ENCODE measurements around the gene ANKRD44.

ANKRD44 gene

GRCh38 chr2:197264332-197264731 is 46.2 kb downstream of the ANKRD44 start:
- Mint-ChIP-seq H3K4me3 (peak overlapping the region; percentile 66), H3K27ac (peak overlapping the region; percentile 98), H3K36me3 (peaks cover 12% of the 10 kb centered on the region), H3K27me3 (no peaks in the 10 kb centered on the region), H3K9me3 (no peaks in the 10 kb centered on the region), H3K4me1 (peaks cover 92% of the 10 kb centered on the region)

GRCh38 chr2:197263077-197263476 is 47.5 kb downstream of the ANKRD44 start:
- Mint-ChIP-seq H3K36me3 (peaks cover 15% of the 10 kb centered on the region), H3K4me1 (peaks cover 91% of the 10 kb centered on the region), H3K4me3 (peak overlapping the region; percentile 66), H3K27me3 (no peaks in the 10 kb centered on the region), H3K27ac (peak overlapping the region; percentile 98), H3K9me3 (no peaks in the 10 kb centered on the region)

DNA sequence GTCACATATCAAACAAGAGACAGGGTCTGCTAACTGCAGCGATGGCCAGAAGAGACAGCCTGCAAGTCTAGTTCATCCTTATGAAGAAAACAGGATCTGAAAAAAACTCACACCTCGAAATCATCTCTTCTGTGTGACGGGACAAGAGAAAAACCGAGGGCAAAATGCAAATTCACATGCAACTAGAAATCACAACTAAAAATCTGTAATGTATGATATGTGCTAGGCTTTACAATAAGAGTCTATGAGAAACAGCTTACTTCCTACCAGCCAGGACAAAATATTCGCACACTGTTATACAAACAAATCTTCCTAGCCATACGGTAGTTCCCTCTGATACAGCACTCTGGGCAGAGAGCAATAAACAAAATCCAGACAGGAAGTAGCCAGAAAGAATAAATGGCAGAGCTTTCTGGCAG is 48.8 kb downstream of the ANKRD44 start:
- Mint-ChIP-seq H3K9me3 (no peaks in the 10 kb centered on the region), H3K36me3 (peaks cover 10% of the 10 kb centered on the region)

GRCh38 chr2:197259470-197259999 is 51.0 kb downstream of the ANKRD44 start:
- Mint-ChIP-seq H3K36me3 (peaks cover 10% of the 10 kb centered on the region), H3K9me3 (no peaks in the 10 kb centered on the region), H3K27me3 (no peaks in the 10 kb centered on the region), H3K27ac (peak overlapping the region; percentile 87), H3K4me1 (peaks cover 88% of the 10 kb centered on the region), H3K4me3 (peak overlapping the region; percentile 15)

More for the DNA sequence above, 48.8 kb downstream of the ANKRD44 start:
- Mint-ChIP-seq H3K27ac (peak overlapping the region; percentile 98), H3K27me3 (no peaks in the 10 kb centered on the region), H3K4me3 (peak overlapping the region; percentile 85), H3K4me1 (peaks cover 88% of the 10 kb centered on the region)

DNA sequence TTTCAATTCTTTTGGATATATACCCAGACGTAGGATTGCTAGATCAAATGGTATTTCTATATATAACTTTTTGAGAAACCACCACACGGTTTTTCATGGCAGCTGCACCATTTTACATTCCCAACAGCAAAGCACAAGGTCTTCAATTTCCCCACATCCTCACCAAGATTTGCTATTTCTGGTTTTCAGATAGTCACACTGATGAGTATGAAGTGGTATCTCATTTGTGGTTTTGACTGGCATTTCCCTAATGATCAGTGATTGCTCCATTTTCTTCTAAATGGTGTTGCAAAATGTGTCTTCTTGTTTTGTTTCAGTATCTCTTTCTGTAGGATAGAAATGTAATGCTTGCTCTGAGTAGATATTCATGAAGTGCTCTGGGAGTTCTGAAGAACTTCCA is 52.0 kb downstream of the ANKRD44 start:
- no peaks in the 10 kb centered on the region for H3K9me3 Mint-ChIP-seq
- peaks cover 10% of the 10 kb centered on the region for H3K36me3 Mint-ChIP-seq
- peak overlapping the region; percentile 87 for H3K27ac Mint-ChIP-seq
- H3K4me1 Mint-ChIP-seq = peaks cover 88% of the 10 kb centered on the region
- no peaks in the 10 kb centered on the region for H3K27me3 Mint-ChIP-seq
- H3K4me3 Mint-ChIP-seq = peak overlapping the region; percentile 81

GRCh38 chr2:197256547-197257170 is 53.9 kb downstream of the ANKRD44 start:
- no peaks in the 10 kb centered on the region for H3K27me3 Mint-ChIP-seq

DNA sequence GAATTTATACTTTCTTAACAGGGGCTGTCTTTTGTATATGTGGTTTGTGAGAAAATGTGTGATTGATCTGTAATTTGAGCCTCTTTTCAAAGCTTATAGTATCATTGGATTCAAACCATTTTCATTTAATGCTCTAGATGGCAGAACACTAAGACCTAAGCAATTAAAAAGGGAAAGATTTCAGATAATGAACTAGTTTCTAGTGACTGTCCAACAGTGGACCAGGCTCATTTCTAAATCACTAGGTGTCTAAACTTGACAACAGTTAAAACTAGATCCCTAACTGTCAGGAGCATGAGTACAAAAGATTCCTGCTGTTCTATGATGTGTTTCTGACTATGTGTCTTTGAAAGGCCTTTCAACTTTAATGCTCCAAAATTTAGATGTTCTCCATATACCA is 54.6 kb downstream of the ANKRD44 start:
- Mint-ChIP-seq H3K9me3 (no peaks in the 10 kb centered on the region), H3K4me1 (peaks cover 86% of the 10 kb centered on the region), H3K36me3 (peaks cover 6% of the 10 kb centered on the region)

More at GRCh38 chr2:197256547-197257170, 53.9 kb downstream of the ANKRD44 start:
- H3K36me3 Mint-ChIP-seq = peaks cover 6% of the 10 kb centered on the region
- H3K27ac Mint-ChIP-seq = peak overlapping the region; percentile 100
- H3K4me3 Mint-ChIP-seq = peak overlapping the region; percentile 89
- H3K4me1 Mint-ChIP-seq = peaks cover 86% of the 10 kb centered on the region
- no peaks in the 10 kb centered on the region for H3K9me3 Mint-ChIP-seq

GRCh38 chr2:197255543-197255942 is 55.0 kb downstream of the ANKRD44 start:
- H3K9me3 Mint-ChIP-seq = no peaks in the 10 kb centered on the region
- H3K27me3 Mint-ChIP-seq = no peaks in the 10 kb centered on the region
- H3K4me3 Mint-ChIP-seq = peak overlapping the region; percentile 89
- H3K36me3 Mint-ChIP-seq = peaks cover 6% of the 10 kb centered on the region
- peaks cover 89% of the 10 kb centered on the region for H3K4me1 Mint-ChIP-seq
- peak overlapping the region; percentile 100 for H3K27ac Mint-ChIP-seq

More for the DNA sequence above, 54.6 kb downstream of the ANKRD44 start:
- H3K27me3 Mint-ChIP-seq = no peaks in the 10 kb centered on the region
- peak overlapping the region; percentile 100 for H3K27ac Mint-ChIP-seq
- H3K4me3 Mint-ChIP-seq = peak overlapping the region; percentile 89

DNA sequence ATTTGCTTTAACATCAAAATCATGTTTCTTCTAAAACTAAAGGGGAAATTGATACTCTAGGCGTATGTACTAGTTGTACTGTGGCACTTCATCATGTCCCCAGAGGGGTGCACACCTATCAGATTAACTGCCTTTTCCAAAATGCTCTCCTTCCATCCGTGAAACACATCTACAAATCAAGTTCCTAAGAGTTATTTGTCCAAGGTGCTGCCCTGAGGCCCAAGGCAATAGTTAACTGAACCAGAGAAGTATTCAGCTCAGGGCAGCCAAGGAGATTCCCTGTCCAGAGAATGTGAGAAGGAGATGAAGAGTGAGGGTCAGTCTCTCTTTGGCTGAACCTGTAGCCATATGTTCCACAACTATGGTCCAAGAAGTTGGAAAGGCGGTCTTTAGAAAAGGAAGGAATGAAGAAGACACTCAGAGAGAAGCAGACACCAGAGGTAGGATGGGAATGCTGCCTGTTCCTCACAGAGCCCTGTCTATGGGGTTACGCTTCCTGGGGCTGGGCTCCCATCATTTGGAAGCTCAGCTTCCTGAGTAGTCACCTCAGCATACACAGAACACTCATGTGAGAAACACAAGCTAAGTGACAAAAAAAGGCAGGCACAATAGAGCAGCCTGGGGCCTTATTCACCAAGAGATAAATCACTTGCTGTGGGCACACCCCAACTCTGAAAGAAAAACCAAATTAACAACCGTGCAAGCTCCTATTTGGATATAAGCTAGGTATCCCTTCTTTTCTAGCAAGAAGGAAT is 55.6 kb downstream of the ANKRD44 start:
- H3K9me3 Mint-ChIP-seq = no peaks in the 10 kb centered on the region
- peaks cover 92% of the 10 kb centered on the region for H3K4me1 Mint-ChIP-seq
- H3K4me3 Mint-ChIP-seq = peak overlapping the region; percentile 89
- H3K27me3 Mint-ChIP-seq = no peaks in the 10 kb centered on the region
- H3K36me3 Mint-ChIP-seq = peaks cover 4% of the 10 kb centered on the region
- peak overlapping the region; percentile 100 for H3K27ac Mint-ChIP-seq

GRCh38 chr2:197251576-197251975 is 59.0 kb downstream of the ANKRD44 start:
- H3K9me3 Mint-ChIP-seq = no peaks in the 10 kb centered on the region
- peak overlapping the region; percentile 95 for H3K27ac Mint-ChIP-seq

DNA sequence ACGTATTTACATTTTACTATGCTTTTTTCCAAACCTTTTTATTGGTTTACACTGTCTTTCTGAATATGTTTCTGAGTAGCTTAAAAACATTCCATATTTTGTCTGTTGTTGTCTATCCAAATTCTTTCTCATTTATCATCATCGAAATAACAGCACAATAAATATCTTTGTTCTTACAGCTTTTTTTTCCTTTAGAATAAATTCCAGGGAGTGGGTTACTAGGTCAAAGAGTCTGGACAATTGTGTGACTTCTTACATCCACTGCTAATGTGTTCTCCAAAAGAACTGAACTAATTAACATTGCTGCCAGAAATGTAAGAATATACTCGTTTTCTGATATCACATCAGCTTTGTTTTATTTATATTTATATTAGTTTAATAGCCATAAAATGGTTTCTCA is 59.4 kb downstream of the ANKRD44 start:
- peaks cover 95% of the 10 kb centered on the region for H3K4me1 Mint-ChIP-seq
- H3K27ac Mint-ChIP-seq = peak overlapping the region; percentile 95
- no peaks in the 10 kb centered on the region for H3K9me3 Mint-ChIP-seq
- H3K36me3 Mint-ChIP-seq = peaks cover 1% of the 10 kb centered on the region
- no peaks in the 10 kb centered on the region for H3K27me3 Mint-ChIP-seq
- H3K4me3 Mint-ChIP-seq = no peak overlapping the region

More at GRCh38 chr2:197251576-197251975, 59.0 kb downstream of the ANKRD44 start:
- Mint-ChIP-seq H3K36me3 (peaks cover 1% of the 10 kb centered on the region), H3K27me3 (no peaks in the 10 kb centered on the region), H3K4me3 (no peak overlapping the region), H3K4me1 (peaks cover 95% of the 10 kb centered on the region)

GRCh38 chr2:197250084-197250397 is 60.5 kb downstream of the ANKRD44 start:
- Mint-ChIP-seq H3K4me1 (peaks cover 93% of the 10 kb centered on the region), H3K36me3 (peaks cover 1% of the 10 kb centered on the region), H3K27ac (peak overlapping the region; percentile 100), H3K27me3 (no peaks in the 10 kb centered on the region), H3K4me3 (peak overlapping the region; percentile 57), H3K9me3 (no peaks in the 10 kb centered on the region)

GRCh38 chr2:197249381-197250083 is 61.0 kb downstream of the ANKRD44 start:
- Mint-ChIP-seq H3K9me3 (no peaks in the 10 kb centered on the region), H3K27ac (peak overlapping the region; percentile 100), H3K4me3 (peak overlapping the region; percentile 73), H3K27me3 (no peaks in the 10 kb centered on the region), H3K36me3 (peaks cover 1% of the 10 kb centered on the region), H3K4me1 (peaks cover 93% of the 10 kb centered on the region)

GRCh38 chr2:197248623-197249022 is 62.0 kb downstream of the ANKRD44 start:
- no peaks in the 10 kb centered on the region for H3K27me3 Mint-ChIP-seq
- peak overlapping the region; percentile 100 for H3K27ac Mint-ChIP-seq
- no peaks in the 10 kb centered on the region for H3K9me3 Mint-ChIP-seq
- H3K36me3 Mint-ChIP-seq = peaks cover 1% of the 10 kb centered on the region
- peaks cover 93% of the 10 kb centered on the region for H3K4me1 Mint-ChIP-seq
- H3K4me3 Mint-ChIP-seq = peak overlapping the region; percentile 73

DNA sequence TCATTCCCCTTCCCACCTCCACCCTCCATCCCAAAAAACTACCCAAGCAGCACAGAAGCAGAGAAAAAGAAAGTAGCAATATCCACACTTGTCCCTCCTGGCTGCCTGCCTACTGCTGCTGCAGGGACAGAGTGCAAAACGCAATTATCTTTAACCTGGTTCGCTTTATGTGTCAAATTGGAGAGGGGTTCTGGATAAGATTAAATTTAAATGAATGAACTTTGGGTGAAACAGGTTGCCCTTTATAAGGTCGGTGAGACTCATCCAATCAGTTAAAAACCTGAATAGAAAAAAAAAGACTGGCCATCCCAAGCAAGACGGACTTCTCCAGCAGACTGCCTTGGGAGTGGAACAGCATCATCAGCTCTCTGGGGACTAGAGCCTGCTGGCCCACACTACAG is 62.6 kb downstream of the ANKRD44 start:
- Mint-ChIP-seq H3K27ac (peak overlapping the region; percentile 92), H3K4me1 (peaks cover 91% of the 10 kb centered on the region), H3K4me3 (peak overlapping the region; percentile 55), H3K27me3 (no peaks in the 10 kb centered on the region), H3K9me3 (no peaks in the 10 kb centered on the region), H3K36me3 (peaks cover 1% of the 10 kb centered on the region)

All from activated naive CD4-positive, alpha-beta T cell treated with anti-CD3 and anti-CD28 coated beads, Interleukin-2, amount 50 U/mL, for 24 hours (primary cell).